ENCODE results near the gene FADS1.
A peak's percentile ranks its signal among the peaks of the same experiment; 100 is the strongest.

FADS1 gene

DNA sequence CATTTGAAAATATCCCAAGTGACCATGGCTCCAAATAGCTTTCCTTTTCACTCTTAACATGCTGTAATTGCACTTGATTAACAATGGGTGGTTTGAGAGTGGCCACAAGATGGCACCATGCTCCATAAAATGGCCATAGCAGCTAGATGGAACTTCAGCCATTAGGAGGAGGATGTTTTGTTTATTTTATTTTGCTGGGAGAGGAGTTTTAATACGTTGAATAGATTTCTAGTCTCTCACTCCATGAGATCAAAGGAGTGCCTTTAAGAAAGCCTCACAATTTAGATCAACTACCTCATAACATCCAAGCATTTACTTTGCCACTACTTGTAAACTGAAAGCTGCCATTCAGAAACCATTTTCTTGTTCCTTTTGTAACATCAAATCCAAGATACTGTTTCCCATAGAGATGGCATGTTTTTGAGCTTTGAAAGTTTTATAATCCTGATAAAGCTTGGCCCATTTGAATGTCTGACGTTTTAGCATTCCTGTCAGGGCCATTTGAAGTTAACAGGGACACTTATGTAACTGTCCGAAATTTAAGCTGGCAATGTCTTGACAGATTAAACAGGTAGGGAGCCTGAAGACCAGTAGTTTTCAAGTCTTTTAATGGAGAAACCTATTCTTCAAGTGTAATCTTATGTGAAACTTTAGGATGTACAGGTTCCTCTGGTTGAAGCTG is 19.4 kb downstream of the FADS1 start:
- no peak for TF ChIP-seq ZNF70 (CRISPR knock-in tag; IDR thresholded peaks at IDR 0.05)
- TF ChIP-seq ESRRG (CRISPR knock-in tag; IDR thresholded peaks at IDR 0.05), result no peak
- TF ChIP-seq, protein P1, sequence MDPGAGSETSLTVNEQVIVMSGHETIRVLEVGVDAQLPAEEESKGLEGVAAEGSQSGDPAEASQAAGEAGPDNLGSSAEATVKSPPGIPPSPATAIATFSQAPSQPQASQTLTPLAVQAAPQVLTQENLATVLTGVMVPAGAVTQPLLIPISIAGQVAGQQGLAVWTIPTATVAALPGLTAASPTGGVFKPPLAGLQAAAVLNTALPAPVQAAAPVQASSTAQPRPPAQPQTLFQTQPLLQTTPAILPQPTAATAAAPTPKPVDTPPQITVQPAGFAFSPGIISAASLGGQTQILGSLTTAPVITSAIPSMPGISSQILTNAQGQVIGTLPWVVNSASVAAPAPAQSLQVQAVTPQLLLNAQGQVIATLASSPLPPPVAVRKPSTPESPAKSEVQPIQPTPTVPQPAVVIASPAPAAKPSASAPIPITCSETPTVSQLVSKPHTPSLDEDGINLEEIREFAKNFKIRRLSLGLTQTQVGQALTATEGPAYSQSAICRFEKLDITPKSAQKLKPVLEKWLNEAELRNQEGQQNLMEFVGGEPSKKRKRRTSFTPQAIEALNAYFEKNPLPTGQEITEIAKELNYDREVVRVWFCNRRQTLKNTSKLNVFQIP (CRISPR knock-in tag; IDR thresholded peaks at IDR 0.05; ENCODE audit: borderline replicate concordance, low read depth), result no peak
- peak; percentile 54 for ATAC-seq

DNA sequence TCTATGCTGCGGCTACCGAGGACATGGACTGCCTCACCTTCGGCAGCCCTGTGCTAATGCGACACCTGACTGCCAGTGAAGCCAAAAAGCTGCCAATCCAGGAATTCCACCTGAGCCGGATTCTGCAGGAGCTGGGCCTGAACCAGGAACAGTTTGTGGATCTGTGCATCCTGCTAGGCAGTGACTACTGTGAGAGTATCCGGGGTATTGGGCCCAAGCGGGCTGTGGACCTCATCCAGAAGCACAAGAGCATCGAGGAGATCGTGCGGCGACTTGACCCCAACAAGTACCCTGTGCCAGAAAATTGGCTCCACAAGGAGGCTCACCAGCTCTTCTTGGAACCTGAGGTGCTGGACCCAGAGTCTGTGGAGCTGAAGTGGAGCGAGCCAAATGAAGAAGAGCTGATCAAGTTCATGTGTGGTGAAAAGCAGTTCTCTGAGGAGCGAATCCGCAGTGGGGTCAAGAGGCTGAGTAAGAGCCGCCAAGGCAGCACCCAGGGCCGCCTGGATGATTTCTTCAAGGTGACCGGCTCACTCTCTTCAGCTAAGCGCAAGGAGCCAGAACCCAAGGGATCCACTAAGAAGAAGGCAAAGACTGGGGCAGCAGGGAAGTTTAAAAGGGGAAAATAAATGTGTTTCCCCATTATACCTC is 20.8 kb downstream of the FADS1 start:
- TF ChIP-seq ESRRG (CRISPR knock-in tag; IDR thresholded peaks at IDR 0.05) (no peak), BACH2 (CRISPR knock-in tag; IDR thresholded peaks at IDR 0.05; ENCODE audit: borderline replicate concordance) (no peak), TOX (CRISPR knock-in tag; IDR thresholded peaks at IDR 0.05; ENCODE audit: borderline replicate concordance) (no peak), GLIS3 (CRISPR knock-in tag; IDR thresholded peaks at IDR 0.05) (no peak), ZNF8 (CRISPR knock-in tag; IDR thresholded peaks at IDR 0.05) (no peak), ZFP3 (CRISPR knock-in tag; IDR thresholded peaks at IDR 0.05) (no peak), ZNF70 (CRISPR knock-in tag; IDR thresholded peaks at IDR 0.05) (no peak), ZNF565 (CRISPR knock-in tag; conservative IDR thresholded peaks at IDR 0.05; ENCODE audit: low read depth) (no peak), ZC3H10 (CRISPR knock-in tag; IDR thresholded peaks at IDR 0.05) (no peak), ISL1 (CRISPR knock-in tag; IDR thresholded peaks at IDR 0.05) (no peak), TCF4 (CRISPR knock-in tag; IDR thresholded peaks at IDR 0.05; ENCODE audit: borderline replicate concordance) (no peak)
- TF ChIP-seq, protein P2, sequence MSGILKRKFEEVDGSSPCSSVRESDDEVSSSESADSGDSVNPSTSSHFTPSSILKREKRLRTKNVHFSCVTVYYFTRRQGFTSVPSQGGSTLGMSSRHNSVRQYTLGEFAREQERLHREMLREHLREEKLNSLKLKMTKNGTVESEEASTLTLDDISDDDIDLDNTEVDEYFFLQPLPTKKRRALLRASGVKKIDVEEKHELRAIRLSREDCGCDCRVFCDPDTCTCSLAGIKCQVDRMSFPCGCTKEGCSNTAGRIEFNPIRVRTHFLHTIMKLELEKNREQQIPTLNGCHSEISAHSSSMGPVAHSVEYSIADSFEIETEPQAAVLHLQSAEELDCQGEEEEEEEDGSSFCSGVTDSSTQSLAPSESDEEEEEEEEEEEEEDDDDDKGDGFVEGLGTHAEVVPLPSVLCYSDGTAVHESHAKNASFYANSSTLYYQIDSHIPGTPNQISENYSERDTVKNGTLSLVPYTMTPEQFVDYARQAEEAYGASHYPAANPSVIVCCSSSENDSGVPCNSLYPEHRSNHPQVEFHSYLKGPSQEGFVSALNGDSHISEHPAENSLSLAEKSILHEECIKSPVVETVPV (CRISPR knock-in tag; IDR thresholded peaks at IDR 0.05), result no peak
- no peak for ATAC-seq

DNA sequence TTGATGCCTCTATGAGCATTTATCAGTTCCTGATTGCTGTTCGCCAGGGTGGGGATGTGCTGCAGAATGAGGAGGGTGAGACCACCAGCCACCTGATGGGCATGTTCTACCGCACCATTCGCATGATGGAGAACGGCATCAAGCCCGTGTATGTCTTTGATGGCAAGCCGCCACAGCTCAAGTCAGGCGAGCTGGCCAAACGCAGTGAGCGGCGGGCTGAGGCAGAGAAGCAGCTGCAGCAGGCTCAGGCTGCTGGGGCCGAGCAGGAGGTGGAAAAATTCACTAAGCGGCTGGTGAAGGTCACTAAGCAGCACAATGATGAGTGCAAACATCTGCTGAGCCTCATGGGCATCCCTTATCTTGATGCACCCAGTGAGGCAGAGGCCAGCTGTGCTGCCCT is 21.3 kb downstream of the FADS1 start:
- TF ChIP-seq, protein P2 (CRISPR knock-in tag; IDR thresholded peaks at IDR 0.05), result no peak
- TF ChIP-seq SNAI2 (CRISPR knock-in tag; IDR thresholded peaks at IDR 0.05) (no peak), ZNF8 (CRISPR knock-in tag; IDR thresholded peaks at IDR 0.05) (no peak), ZC3H10 (CRISPR knock-in tag; IDR thresholded peaks at IDR 0.05) (no peak), ZFP30 (CRISPR knock-in tag; IDR thresholded peaks at IDR 0.05) (no peak), ZNF565 (CRISPR knock-in tag; conservative IDR thresholded peaks at IDR 0.05; ENCODE audit: low read depth) (no peak), TOX (CRISPR knock-in tag; IDR thresholded peaks at IDR 0.05; ENCODE audit: borderline replicate concordance) (no peak), ESRRG (CRISPR knock-in tag; IDR thresholded peaks at IDR 0.05) (no peak), PPARA (CRISPR knock-in tag; IDR thresholded peaks at IDR 0.05; ENCODE audit: borderline replicate concordance) (no peak), ZFP3 (CRISPR knock-in tag; IDR thresholded peaks at IDR 0.05) (no peak), ISL1 (CRISPR knock-in tag; IDR thresholded peaks at IDR 0.05) (no peak), OSR1 (CRISPR knock-in tag; IDR thresholded peaks at IDR 0.05) (no peak), CSDC2 (CRISPR knock-in tag; IDR thresholded peaks at IDR 0.05) (no peak), RARB (CRISPR knock-in tag; IDR thresholded peaks at IDR 0.05) (no peak), ZNF70 (CRISPR knock-in tag; IDR thresholded peaks at IDR 0.05) (no peak), ARNTL (CRISPR knock-in tag; IDR thresholded peaks at IDR 0.05; ENCODE audit: borderline replicate concordance, low read depth) (no peak), TCF4 (CRISPR knock-in tag; IDR thresholded peaks at IDR 0.05; ENCODE audit: borderline replicate concordance) (no peak)
- TF ChIP-seq, protein P3, sequence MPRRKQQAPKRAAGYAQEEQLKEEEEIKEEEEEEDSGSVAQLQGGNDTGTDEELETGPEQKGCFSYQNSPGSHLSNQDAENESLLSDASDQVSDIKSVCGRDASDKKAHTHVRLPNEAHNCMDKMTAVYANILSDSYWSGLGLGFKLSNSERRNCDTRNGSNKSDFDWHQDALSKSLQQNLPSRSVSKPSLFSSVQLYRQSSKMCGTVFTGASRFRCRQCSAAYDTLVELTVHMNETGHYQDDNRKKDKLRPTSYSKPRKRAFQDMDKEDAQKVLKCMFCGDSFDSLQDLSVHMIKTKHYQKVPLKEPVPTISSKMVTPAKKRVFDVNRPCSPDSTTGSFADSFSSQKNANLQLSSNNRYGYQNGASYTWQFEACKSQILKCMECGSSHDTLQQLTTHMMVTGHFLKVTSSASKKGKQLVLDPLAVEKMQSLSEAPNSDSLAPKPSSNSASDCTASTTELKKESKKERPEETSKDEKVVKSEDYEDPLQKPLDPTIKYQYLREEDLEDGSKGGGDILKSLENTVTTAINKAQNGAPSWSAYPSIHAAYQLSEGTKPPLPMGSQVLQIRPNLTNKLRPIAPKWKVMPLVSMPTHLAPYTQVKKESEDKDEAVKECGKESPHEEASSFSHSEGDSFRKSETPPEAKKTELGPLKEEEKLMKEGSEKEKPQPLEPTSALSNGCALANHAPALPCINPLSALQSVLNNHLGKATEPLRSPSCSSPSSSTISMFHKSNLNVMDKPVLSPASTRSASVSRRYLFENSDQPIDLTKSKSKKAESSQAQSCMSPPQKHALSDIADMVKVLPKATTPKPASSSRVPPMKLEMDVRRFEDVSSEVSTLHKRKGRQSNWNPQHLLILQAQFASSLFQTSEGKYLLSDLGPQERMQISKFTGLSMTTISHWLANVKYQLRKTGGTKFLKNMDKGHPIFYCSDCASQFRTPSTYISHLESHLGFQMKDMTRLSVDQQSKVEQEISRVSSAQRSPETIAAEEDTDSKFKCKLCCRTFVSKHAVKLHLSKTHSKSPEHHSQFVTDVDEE (CRISPR knock-in tag; IDR thresholded peaks at IDR 0.05), result no peak
- TF ChIP-seq, protein P4, sequence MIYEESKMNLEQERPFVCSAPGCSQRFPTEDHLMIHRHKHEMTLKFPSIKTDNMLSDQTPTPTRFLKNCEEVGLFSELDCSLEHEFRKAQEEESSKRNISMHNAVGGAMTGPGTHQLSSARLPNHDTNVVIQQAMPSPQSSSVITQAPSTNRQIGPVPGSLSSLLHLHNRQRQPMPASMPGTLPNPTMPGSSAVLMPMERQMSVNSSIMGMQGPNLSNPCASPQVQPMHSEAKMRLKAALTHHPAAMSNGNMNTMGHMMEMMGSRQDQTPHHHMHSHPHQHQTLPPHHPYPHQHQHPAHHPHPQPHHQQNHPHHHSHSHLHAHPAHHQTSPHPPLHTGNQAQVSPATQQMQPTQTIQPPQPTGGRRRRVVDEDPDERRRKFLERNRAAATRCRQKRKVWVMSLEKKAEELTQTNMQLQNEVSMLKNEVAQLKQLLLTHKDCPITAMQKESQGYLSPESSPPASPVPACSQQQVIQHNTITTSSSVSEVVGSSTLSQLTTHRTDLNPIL (CRISPR knock-in tag; IDR thresholded peaks at IDR 0.05; ENCODE audit: low read depth), result no peak
- TF ChIP-seq, protein P5, sequence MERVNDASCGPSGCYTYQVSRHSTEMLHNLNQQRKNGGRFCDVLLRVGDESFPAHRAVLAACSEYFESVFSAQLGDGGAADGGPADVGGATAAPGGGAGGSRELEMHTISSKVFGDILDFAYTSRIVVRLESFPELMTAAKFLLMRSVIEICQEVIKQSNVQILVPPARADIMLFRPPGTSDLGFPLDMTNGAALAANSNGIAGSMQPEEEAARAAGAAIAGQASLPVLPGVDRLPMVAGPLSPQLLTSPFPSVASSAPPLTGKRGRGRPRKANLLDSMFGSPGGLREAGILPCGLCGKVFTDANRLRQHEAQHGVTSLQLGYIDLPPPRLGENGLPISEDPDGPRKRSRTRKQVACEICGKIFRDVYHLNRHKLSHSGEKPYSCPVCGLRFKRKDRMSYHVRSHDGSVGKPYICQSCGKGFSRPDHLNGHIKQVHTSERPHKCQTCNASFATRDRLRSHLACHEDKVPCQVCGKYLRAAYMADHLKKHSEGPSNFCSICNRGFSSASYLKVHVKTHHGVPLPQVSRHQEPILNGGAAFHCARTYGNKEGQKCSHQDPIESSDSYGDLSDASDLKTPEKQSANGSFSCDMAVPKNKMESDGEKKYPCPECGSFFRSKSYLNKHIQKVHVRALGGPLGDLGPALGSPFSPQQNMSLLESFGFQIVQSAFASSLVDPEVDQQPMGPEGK (CRISPR knock-in tag; IDR thresholded peaks at IDR 0.05; ENCODE audit: borderline replicate concordance), result no peak
- ATAC-seq, result no peak

Data from SK-N-SH treated with all-trans-retinoic acid at 6 μM for 48 hours (cell line).